CD4-positive, alpha-beta T cell (primary cell): ENCODE measurements around the gene RAB31. TPM values are rescaled to one million over a fixed set of nuclear protein-coding genes. Genes with fewer than 3 reads are reported as not detected.

Source experiments
- ATAC-seq: fragments of 200-7000 bp; cut with Tn5 transposase; one replicate; pipeline ENCODE4 v1.10.0; 2022; ENCODE audit warnings: mild to moderate bottlenecking; ENCODE audit not compliant: poor library complexity
- CTCF ChIA-PET: fragments of 350-600 bp; sonication (Branson Sonifier 250); formaldehyde crosslinking; loops from one replicate; lab custom pipeline; 2021; ENCODE audit warnings: antibody characterized with exemption, inconsistent platforms; lab: Charles Lee
- POLR2A ChIA-PET: fragments of 350-600 bp; sonication (Branson Sonifier 250); formaldehyde crosslinking; loops from one replicate; lab custom pipeline; 2021; ENCODE audit warnings: antibody characterized with exemption, inconsistent platforms; lab: Charles Lee
- DNase-seq, 14 experiments: peaks; one replicate each; pipeline ENCODE4 v3.0.0-alpha.2; 2013 to 2020; ENCODE audit warnings: mixed read lengths in 2 of 14
- H3K27ac ChIP-seq, 2 donors: one replicate each; pipeline versions ENCODE4 v1.5.1 to v1.7.0; 2013; ENCODE audit warnings: low read length in 2 of 2, low read depth in 1 of 2, mild to moderate bottlenecking in 1 of 2
- H3K27me3 ChIP-seq, 2 experiments: 1 replicate in 1 of 2; 2 replicates in 1 of 2; pipeline versions ENCODE4 v1.6.1 to v1.7.0; 2013; ENCODE audit warnings: low read length in 2 of 2, control low read depth in 1 of 2, mild to moderate bottlenecking in 1 of 2, moderate library complexity in 1 of 2; ENCODE audit not compliant: insufficient read depth in 2 of 2, control insufficient read depth in 1 of 2
- H3K36me3 ChIP-seq: one replicate; pipeline ENCODE4 v1.6.1; 2013; ENCODE audit warnings: low read length, control low read depth; ENCODE audit not compliant: insufficient read depth
- H3K4me1 ChIP-seq: one replicate; pipeline ENCODE4 v1.6.1; 2013; ENCODE audit warnings: low read length, control low read depth; ENCODE audit not compliant: insufficient read depth
- H3K4me3 ChIP-seq: one replicate; pipeline ENCODE4 v1.5.1; 2013; ENCODE audit warnings: mild to moderate bottlenecking, low read length, moderate library complexity
- H3K9me3 ChIP-seq, 2 experiments: 1 replicate in 1 of 2; 2 replicates in 1 of 2; pipeline versions ENCODE4 v1.6.1 to v1.7.0; 2013; ENCODE audit warnings: low read length in 2 of 2, mild to moderate bottlenecking in 2 of 2, control low read depth in 1 of 2, moderate library complexity in 1 of 2; ENCODE audit not compliant: control insufficient read depth in 1 of 2, insufficient read depth in 1 of 2
- H3K27ac Mint-ChIP-seq: one replicate; pipeline ENCODE4 v1.8.0; 2020; ENCODE audit warnings: mixed read lengths
- H3K27me3 Mint-ChIP-seq: one replicate; pipeline ENCODE4 v1.8.0; 2021; ENCODE audit warnings: mixed read lengths
- H3K36me3 Mint-ChIP-seq: one replicate; pipeline ENCODE4 v1.8.0; 2021; ENCODE audit warnings: low read depth, mixed read lengths
- H3K4me1 Mint-ChIP-seq: one replicate; pipeline ENCODE4 v1.8.0; 2021; ENCODE audit warnings: low read depth, mixed read lengths
- H3K4me3 Mint-ChIP-seq: one replicate; pipeline ENCODE4 v1.8.0; 2020; ENCODE audit warnings: mild to moderate bottlenecking, mixed read lengths
- H3K9me3 Mint-ChIP-seq: one replicate; pipeline ENCODE4 v1.8.0; 2020; ENCODE audit warnings: mixed read lengths
- intact Hi-C, 2 experiments: fragments of 100-400 bp; cut with DNase I in 1 of 2; cut with micrococcal nuclease in 1 of 2; formaldehyde crosslinking; loops; one replicate each; pipeline versions ENCODE4 v1.15.1 to v1.9.0; 2023 to 2025; cut with DNase I, micrococcal nuclease
- total RNA-seq, 174 experiments: library from RNA in 2 of 174; stranded (reverse) in 2 of 174; gene quantifications; one replicate each; pipeline ENCODE4 v1.2.3 and lab custom pipeline; 2021 to 2026
- TF ChIP-seq, protein P1 (sequence below): fragments of 200-600 bp; IDR thresholded peaks from one replicate; pipeline ENCODE4 v1.8.0; 2022; ENCODE audit warnings: antibody characterized with exemption, mild to moderate bottlenecking

Gene RAB31
- total RNA-seq, 2 experiments from 2014 or later: 1.1 to 1.3 TPM

DNA sequence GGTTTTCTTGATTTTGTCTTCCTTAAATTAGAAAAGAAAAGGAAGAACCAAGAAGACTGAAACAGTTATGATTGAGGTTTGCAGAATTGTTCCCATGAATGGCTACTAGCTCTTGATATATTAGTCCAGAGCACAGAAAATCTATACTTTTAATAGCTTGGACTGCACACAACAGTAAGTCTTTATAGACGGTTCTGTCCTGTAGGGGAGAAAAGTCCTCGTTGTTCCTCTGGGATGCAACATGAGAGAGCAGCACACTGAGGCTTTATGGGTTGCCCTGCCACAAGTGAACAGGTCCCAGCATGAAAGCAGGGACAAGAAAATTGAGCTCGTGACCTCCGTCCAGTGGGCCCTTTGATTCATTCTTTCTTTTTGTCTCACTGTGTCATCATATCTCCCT is 41.5 kb downstream of the RAB31 start:
- no peaks in the 10 kb centered on the region for H3K36me3 ChIP-seq
- H3K4me3 ChIP-seq: no peak overlapping the region
- Mint-ChIP-seq H3K4me3 (no peak overlapping the region), H3K27ac (no peak overlapping the region), H3K4me1 (no peaks in the 10 kb centered on the region), H3K27me3 (no peaks in the 10 kb centered on the region), H3K9me3 (no peaks in the 10 kb centered on the region), H3K36me3 (no peaks in the 10 kb centered on the region)
- intact Hi-C loops: no loop called here
- DNase-seq (no peak), ATAC-seq (no peak)
- TF ChIP-seq, protein P1, sequence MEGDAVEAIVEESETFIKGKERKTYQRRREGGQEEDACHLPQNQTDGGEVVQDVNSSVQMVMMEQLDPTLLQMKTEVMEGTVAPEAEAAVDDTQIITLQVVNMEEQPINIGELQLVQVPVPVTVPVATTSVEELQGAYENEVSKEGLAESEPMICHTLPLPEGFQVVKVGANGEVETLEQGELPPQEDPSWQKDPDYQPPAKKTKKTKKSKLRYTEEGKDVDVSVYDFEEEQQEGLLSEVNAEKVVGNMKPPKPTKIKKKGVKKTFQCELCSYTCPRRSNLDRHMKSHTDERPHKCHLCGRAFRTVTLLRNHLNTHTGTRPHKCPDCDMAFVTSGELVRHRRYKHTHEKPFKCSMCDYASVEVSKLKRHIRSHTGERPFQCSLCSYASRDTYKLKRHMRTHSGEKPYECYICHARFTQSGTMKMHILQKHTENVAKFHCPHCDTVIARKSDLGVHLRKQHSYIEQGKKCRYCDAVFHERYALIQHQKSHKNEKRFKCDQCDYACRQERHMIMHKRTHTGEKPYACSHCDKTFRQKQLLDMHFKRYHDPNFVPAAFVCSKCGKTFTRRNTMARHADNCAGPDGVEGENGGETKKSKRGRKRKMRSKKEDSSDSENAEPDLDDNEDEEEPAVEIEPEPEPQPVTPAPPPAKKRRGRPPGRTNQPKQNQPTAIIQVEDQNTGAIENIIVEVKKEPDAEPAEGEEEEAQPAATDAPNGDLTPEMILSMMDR: no peak
- ChIA-PET POLR2A (no interaction called here), CTCF (no interaction called here)
- H3K27me3 ChIP-seq: no peaks in the 10 kb centered on the region
- no peaks in the 10 kb centered on the region for H3K9me3 ChIP-seq
- H3K27ac ChIP-seq: no peak overlapping the region
- H3K4me1 ChIP-seq: no peaks in the 10 kb centered on the region

DNA sequence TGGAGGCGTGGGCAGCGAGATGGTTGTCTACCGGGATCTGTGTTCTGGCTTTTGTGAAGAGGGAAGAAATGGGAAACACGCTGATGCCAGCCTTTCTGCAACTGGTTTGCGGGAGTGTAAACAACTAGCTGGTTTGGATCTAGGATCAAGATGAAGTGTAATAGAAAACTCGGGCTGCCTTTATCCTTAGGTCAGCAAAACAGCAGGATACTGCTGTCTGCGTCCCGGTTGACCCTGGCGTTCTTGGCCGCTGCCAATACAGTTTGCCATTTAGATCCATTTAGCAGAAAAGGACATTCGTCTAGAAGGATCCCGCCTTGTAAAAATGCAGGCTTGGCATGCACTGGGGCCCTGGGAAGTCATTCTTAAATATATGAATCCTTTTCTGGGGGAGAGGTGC is 42.0 kb downstream of the RAB31 start:
- no peak for ATAC-seq
- Histone ChIP-seq H3K4me1 (no peaks in the 10 kb centered on the region), H3K27me3 (no peaks in the 10 kb centered on the region), H3K4me3 (no peak overlapping the region), H3K9me3 (no peaks in the 10 kb centered on the region), H3K36me3 (no peaks in the 10 kb centered on the region), H3K27ac (no peak overlapping the region)
- DNase-seq: no peak
- Mint-ChIP-seq H3K36me3 (no peaks in the 10 kb centered on the region), H3K4me3 (no peak overlapping the region), H3K4me1 (no peaks in the 10 kb centered on the region), H3K27ac (no peak overlapping the region), H3K9me3 (no peaks in the 10 kb centered on the region), H3K27me3 (no peaks in the 10 kb centered on the region)
- ChIA-PET POLR2A (no interaction called here), CTCF (no interaction called here)
- intact Hi-C loops: no loop called here
- TF ChIP-seq, protein P1: no peak

DNA sequence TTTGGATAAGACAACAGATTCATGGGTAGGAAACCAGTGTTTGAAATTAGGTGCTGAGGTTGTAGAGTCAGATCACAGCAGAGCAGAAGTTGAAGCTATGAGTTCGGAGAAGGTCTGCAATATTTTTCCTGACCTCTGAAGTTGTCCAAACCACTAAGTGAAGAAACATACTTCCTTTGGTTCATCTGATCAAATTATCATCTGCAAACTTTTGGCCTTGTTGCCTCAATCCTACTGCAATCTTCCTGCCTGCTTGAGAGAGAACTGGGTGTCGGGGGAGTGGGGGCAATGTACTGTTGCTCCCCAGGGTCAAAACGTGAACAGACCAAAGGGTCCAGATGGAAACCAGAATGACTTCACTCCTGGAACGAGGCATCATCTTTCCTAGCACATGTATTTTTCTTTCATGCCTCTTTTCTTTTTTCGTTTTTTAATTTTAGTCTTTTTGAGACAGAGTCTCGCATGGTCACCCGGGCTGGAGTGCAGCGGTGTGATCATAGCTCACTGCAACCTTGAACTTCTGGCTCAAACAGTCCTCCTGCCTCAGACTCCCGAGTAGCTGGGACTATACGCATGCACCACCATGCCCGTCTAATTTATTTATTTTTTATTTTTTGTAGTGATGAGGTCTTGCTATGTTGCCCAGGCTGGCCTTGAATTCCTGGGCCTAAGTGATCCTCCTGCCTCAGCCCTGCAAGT is 42.7 kb downstream of the RAB31 start:
- POLR2A ChIA-PET: no interaction called here
- ATAC-seq (no peak), DNase-seq (no peak)
- H3K27me3 Mint-ChIP-seq: no peaks in the 10 kb centered on the region
- TF ChIP-seq, protein P1: no peak
- H3K4me1 ChIP-seq: no peaks in the 10 kb centered on the region
- CTCF ChIA-PET: no interaction called here
- H3K27me3 ChIP-seq: no peaks in the 10 kb centered on the region
- no peak overlapping the region for H3K27ac ChIP-seq
- no peak overlapping the region for H3K4me3 ChIP-seq
- no peaks in the 10 kb centered on the region for H3K36me3 Mint-ChIP-seq
- no peaks in the 10 kb centered on the region for H3K36me3 ChIP-seq
- H3K4me3 Mint-ChIP-seq: no peak overlapping the region
- H3K4me1 Mint-ChIP-seq: no peaks in the 10 kb centered on the region
- intact Hi-C loops: no loop called here
- H3K27ac Mint-ChIP-seq: no peak overlapping the region
- H3K9me3 ChIP-seq: no peaks in the 10 kb centered on the region
- H3K9me3 Mint-ChIP-seq: no peaks in the 10 kb centered on the region
